Loucy (cell line): Measurements from ENCODE around the gene C1QTNF5.
A peak's percentile ranks its signal among the peaks of the same experiment; 100 is the strongest.

Experiments used
- H2AFZ ChIP-seq: fragments of 200-600 bp; sonication (generic); 2 replicates; pipeline ENCODE4 v1.6.0; 2016; ENCODE audit warnings: antibody characterized with exemption, mild to moderate bottlenecking, low read length, moderate library complexity
- H3F3A ChIP-seq: fragments of 200-600 bp; 2 replicates; pipeline ENCODE4 v1.6.0; 2016; ENCODE audit warnings: antibody characterized with exemption, low read depth, mild to moderate bottlenecking
- H3K27me3 ChIP-seq: fragments of 200-600 bp; sonication (generic); 2 replicates; pipeline ENCODE4 v1.6.1; 2014; ENCODE audit warnings: low read length, mild to moderate bottlenecking; ENCODE audit not compliant: insufficient read depth, poor library complexity, severe bottlenecking
- H3K36me3 ChIP-seq: fragments of 200-600 bp; sonication (generic); 2 replicates; pipeline ENCODE4 v1.6.1; 2016; ENCODE audit warnings: low read length; ENCODE audit not compliant: insufficient read depth
- H3K4me1 ChIP-seq: fragments of 200-600 bp; sonication (generic); 2 replicates; pipeline ENCODE4 v1.5.1; 2014; ENCODE audit warnings: low read length, mild to moderate bottlenecking; ENCODE audit not compliant: insufficient read depth, poor library complexity, severe bottlenecking
- H3K4me2 ChIP-seq: fragments of 200-600 bp; sonication (generic); 2 replicates; pipeline ENCODE4 v1.6.0; 2014; ENCODE audit warnings: antibody characterized with exemption, low read length, low read depth, mild to moderate bottlenecking; ENCODE audit not compliant: poor library complexity, severe bottlenecking
- H3K4me3 ChIP-seq: fragments of 200-600 bp; sonication (generic); 2 replicates; pipeline ENCODE4 v1.5.1; 2014; ENCODE audit warnings: low read length, mild to moderate bottlenecking, mixed read lengths; ENCODE audit not compliant: poor library complexity, severe bottlenecking
- H3K79me2 ChIP-seq: fragments of 200-600 bp; sonication (generic); 2 replicates; pipeline ENCODE4 v1.6.1; 2014; ENCODE audit warnings: low read length; ENCODE audit not compliant: insufficient read depth
- H3K9ac ChIP-seq: fragments of 200-600 bp; sonication (generic); 2 replicates; pipeline ENCODE4 v1.6.0; 2014; ENCODE audit warnings: mild to moderate bottlenecking, low read depth, low read length, moderate library complexity; ENCODE audit not compliant: poor library complexity, severe bottlenecking
- H3K9me2 ChIP-seq: fragments of 200-600 bp; sonication (generic); replicated peaks from 2 replicates; pipeline ENCODE4 v1.6.1; 2016; ENCODE audit warnings: low read depth, low read length, mixed read lengths
- H3K9me3 ChIP-seq: fragments of 200-600 bp; sonication (generic); 2 replicates; pipeline ENCODE4 v1.6.1; 2014; ENCODE audit warnings: mild to moderate bottlenecking, antibody characterized with exemption, low read length, low read depth; ENCODE audit not compliant: insufficient read depth
- H4K20me1 ChIP-seq: fragments of 200-600 bp; sonication (generic); 2 replicates; pipeline ENCODE4 v1.6.0; 2014; ENCODE audit warnings: antibody characterized with exemption, low read length, mild to moderate bottlenecking; ENCODE audit not compliant: insufficient read depth, poor library complexity, severe bottlenecking
- CTCF ChIP-seq: fragments of 200-600 bp; sonication (generic); conservative IDR thresholded peaks from 2 replicates; pipeline ENCODE4 v1.5.1; 2014; ENCODE audit warnings: mild to moderate bottlenecking, antibody characterized with exemption, low read length
- EZH2phosphoT487 ChIP-seq: fragments of 200-600 bp; IDR thresholded peaks from 2 replicates; pipeline ENCODE4 v1.6.1; 2018; ENCODE audit warnings: antibody characterized with exemption, mild to moderate bottlenecking, moderate library complexity, borderline replicate concordance

C1QTNF5 gene

GRCh38 chr11:119324189-119324588 lies 16.5 kb downstream of the C1QTNF5 start:
- peaks cover 15% of the 10 kb centered on the region for H3K4me1 ChIP-seq
- no peak overlapping the region for H3K4me2 ChIP-seq
- no peak overlapping the region for H3K9ac ChIP-seq
- no peaks in the 10 kb centered on the region for H3K27me3 ChIP-seq
- H3F3A ChIP-seq, result no peaks in the 10 kb centered on the region
- H2AFZ ChIP-seq, result no peak overlapping the region
- no peaks in the 10 kb centered on the region for H3K9me2 ChIP-seq
- H4K20me1 ChIP-seq, result no peaks in the 10 kb centered on the region
- H3K4me3 ChIP-seq, result no peak overlapping the region
- TF ChIP-seq CTCF, result no peak
- TF ChIP-seq EZH2phosphoT487, result no peak
- no peaks in the 10 kb centered on the region for H3K79me2 ChIP-seq
- no peaks in the 10 kb centered on the region for H3K9me3 ChIP-seq
- no peaks in the 10 kb centered on the region for H3K36me3 ChIP-seq

GRCh38 chr11:119323532-119324033 lies 17.1 kb downstream of the C1QTNF5 start:
- no peak overlapping the region for H3K4me3 ChIP-seq
- no peaks in the 10 kb centered on the region for H3K27me3 ChIP-seq
- peaks cover 15% of the 10 kb centered on the region for H3K4me1 ChIP-seq
- H3K9ac ChIP-seq, result no peak overlapping the region
- H3K4me2 ChIP-seq, result no peak overlapping the region
- H3K9me3 ChIP-seq, result no peaks in the 10 kb centered on the region
- H2AFZ ChIP-seq, result no peak overlapping the region
- no peaks in the 10 kb centered on the region for H3K79me2 ChIP-seq
- peak; percentile 86 for TF ChIP-seq CTCF
- no peak for TF ChIP-seq EZH2phosphoT487
- no peaks in the 10 kb centered on the region for H3K36me3 ChIP-seq
- H3K9me2 ChIP-seq, result no peaks in the 10 kb centered on the region
- H4K20me1 ChIP-seq, result no peaks in the 10 kb centered on the region
- H3F3A ChIP-seq, result no peaks in the 10 kb centered on the region

GRCh38 chr11:119322921-119323531 lies 17.7 kb downstream of the C1QTNF5 start:
- Histone ChIP-seq H3K79me2 (no peaks in the 10 kb centered on the region), H3F3A (no peaks in the 10 kb centered on the region), H3K4me1 (peaks cover 15% of the 10 kb centered on the region), H3K9ac (no peak overlapping the region), H3K4me3 (no peak overlapping the region), H2AFZ (no peak overlapping the region), H3K27me3 (no peaks in the 10 kb centered on the region), H3K9me3 (no peaks in the 10 kb centered on the region), H3K9me2 (no peaks in the 10 kb centered on the region), H3K4me2 (no peak overlapping the region), H3K36me3 (no peaks in the 10 kb centered on the region), H4K20me1 (no peaks in the 10 kb centered on the region)
- TF ChIP-seq EZH2phosphoT487 (no peak), CTCF (no peak)
